ENCODE results near the gene SLC8A2. TPM values are rescaled to one million over a fixed set of nuclear protein-coding genes. Genes with fewer than 3 reads are reported as not detected.

The SLC8A2 gene
- total RNA-seq, 1 donor from 2014 or later: 0.26 TPM

- TF ChIP-seq, protein P1, sequence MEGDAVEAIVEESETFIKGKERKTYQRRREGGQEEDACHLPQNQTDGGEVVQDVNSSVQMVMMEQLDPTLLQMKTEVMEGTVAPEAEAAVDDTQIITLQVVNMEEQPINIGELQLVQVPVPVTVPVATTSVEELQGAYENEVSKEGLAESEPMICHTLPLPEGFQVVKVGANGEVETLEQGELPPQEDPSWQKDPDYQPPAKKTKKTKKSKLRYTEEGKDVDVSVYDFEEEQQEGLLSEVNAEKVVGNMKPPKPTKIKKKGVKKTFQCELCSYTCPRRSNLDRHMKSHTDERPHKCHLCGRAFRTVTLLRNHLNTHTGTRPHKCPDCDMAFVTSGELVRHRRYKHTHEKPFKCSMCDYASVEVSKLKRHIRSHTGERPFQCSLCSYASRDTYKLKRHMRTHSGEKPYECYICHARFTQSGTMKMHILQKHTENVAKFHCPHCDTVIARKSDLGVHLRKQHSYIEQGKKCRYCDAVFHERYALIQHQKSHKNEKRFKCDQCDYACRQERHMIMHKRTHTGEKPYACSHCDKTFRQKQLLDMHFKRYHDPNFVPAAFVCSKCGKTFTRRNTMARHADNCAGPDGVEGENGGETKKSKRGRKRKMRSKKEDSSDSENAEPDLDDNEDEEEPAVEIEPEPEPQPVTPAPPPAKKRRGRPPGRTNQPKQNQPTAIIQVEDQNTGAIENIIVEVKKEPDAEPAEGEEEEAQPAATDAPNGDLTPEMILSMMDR (IDR thresholded peaks at IDR 0.05; ENCODE audit: insufficient read depth, low read length, severe bottlenecking): no peak
- H3K36me3 ChIP-seq (ENCODE audit: control insufficient read depth, insufficient read depth, low read length): peaks cover 29% of the 10 kb centered on the region
- DNase-seq (ENCODE audit: low read depth): no peak
- H3K4me3 ChIP-seq (ENCODE audit: low read depth, low read length): no peak overlapping the region
- FAIRE-seq: no peak
- H3K27me3 ChIP-seq (ENCODE audit: control insufficient read depth, insufficient read depth, low read length): no peaks in the 10 kb centered on the region
Measured at GRCh38 chr19:47381653-47382279, 89.9 kb downstream of the SLC8A2 start.

DNA sequence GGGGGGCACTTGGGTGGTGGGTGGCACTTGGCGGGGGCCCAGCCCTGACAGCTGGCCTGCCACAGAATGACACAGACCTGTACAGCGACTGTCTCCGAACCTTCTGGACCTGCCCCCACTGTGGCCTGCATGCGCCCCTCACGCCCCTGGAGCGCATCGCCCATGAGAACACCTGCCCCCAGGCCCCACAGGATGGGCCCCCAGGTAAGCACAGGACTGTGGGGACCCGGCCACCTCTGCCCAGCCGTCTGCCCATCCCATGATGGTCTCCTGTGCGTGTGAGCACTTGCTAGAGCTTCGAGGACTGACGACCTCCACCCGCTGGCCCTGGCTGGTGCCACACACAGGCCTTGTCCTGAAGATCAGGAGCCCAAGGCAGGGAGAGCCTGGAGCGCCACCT lies 90.6 kb downstream of the SLC8A2 start:
- FAIRE-seq: no peak
- H3K27me3 ChIP-seq (ENCODE audit: control insufficient read depth, insufficient read depth, low read length): no peaks in the 10 kb centered on the region
- peaks cover 34% of the 10 kb centered on the region for H3K36me3 ChIP-seq (ENCODE audit: control insufficient read depth, insufficient read depth, low read length)
- no peak overlapping the region for H3K4me3 ChIP-seq (ENCODE audit: low read depth, low read length)
- TF ChIP-seq, protein P1 (IDR thresholded peaks at IDR 0.05; ENCODE audit: insufficient read depth, low read length, severe bottlenecking): no peak
- DNase-seq (ENCODE audit: low read depth): no peak

GRCh38 chr19:47380559-47380958 lies 91.1 kb downstream of the SLC8A2 start:
- no peak for FAIRE-seq
- H3K4me3 ChIP-seq (ENCODE audit: low read depth, low read length): no peak overlapping the region
- peaks cover 36% of the 10 kb centered on the region for H3K36me3 ChIP-seq (ENCODE audit: control insufficient read depth, insufficient read depth, low read length)
- no peaks in the 10 kb centered on the region for H3K27me3 ChIP-seq (ENCODE audit: control insufficient read depth, insufficient read depth, low read length)
- DNase-seq (ENCODE audit: low read depth): no peak
- TF ChIP-seq, protein P1 (IDR thresholded peaks at IDR 0.05; ENCODE audit: insufficient read depth, low read length, severe bottlenecking): no peak

DNA sequence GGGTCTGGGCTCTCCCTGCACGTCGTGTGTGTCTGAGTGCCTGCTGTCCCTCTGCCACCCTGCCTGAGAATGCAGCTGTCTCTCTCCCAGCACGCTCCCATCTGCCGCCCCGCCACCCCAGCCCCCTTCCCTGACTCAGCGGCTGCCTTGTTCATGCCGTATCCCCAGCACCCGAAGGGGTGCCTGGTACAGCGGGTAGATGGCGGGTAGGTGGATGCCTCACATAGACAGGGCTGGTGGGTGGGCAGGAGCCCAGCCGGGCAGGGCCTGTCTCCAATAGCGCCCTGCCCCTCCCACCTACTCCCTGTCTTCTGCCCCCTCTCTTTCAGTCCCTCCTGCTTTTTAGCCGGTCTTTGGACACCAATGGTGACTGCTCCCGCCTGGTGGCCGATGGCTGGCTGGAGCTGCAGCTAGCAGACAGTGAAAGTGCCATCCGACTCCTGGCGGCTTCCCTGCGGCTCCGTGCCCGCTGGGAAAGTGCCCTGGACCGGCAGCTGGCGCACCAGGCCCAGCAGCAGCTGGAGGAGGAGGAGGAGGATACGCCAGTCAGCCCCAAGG lies 92.2 kb downstream of the SLC8A2 start:
- FAIRE-seq: no peak
- no peak for DNase-seq (ENCODE audit: low read depth)
- Histone ChIP-seq H3K4me3 (ENCODE audit: low read depth, low read length) (no peak overlapping the region), H3K36me3 (ENCODE audit: control insufficient read depth, insufficient read depth, low read length) (peaks cover 42% of the 10 kb centered on the region), H3K27me3 (ENCODE audit: control insufficient read depth, insufficient read depth, low read length) (no peaks in the 10 kb centered on the region)
- TF ChIP-seq, protein P1 (IDR thresholded peaks at IDR 0.05; ENCODE audit: insufficient read depth, low read length, severe bottlenecking): no peak

GRCh38 chr19:47378246-47378645 lies 93.4 kb downstream of the SLC8A2 start:
- no peak for DNase-seq (ENCODE audit: low read depth)
- H3K4me3 ChIP-seq (ENCODE audit: low read depth, low read length): no peak overlapping the region
- FAIRE-seq: no peak
- TF ChIP-seq, protein P1 (IDR thresholded peaks at IDR 0.05; ENCODE audit: insufficient read depth, low read length, severe bottlenecking): no peak
- peaks cover 46% of the 10 kb centered on the region for H3K36me3 ChIP-seq (ENCODE audit: control insufficient read depth, insufficient read depth, low read length)
- no peaks in the 10 kb centered on the region for H3K27me3 ChIP-seq (ENCODE audit: control insufficient read depth, insufficient read depth, low read length)

Other genes with a start within 250 kb of the SLC8A2 start
- gene BBC3, start 240.7 kb downstream of the SLC8A2 start, total RNA-seq: 6.3 and 12.6 TPM in 2 replicates
- gene CCDC9, start 215.4 kb downstream of the SLC8A2 start, total RNA-seq: 3.7 and 8.3 TPM in 2 replicates
- 0.53 and 1.7 TPM in 2 replicates for gene INAFM1, start 197.0 kb downstream of the SLC8A2 start, total RNA-seq
- under 0.01 and 1.0 TPM in 2 replicates for gene C5AR1, start 162.0 kb downstream of the SLC8A2 start, total RNA-seq
- 0.53 and 0.64 TPM in 2 replicates for gene C5AR2, start 139.7 kb downstream of the SLC8A2 start, total RNA-seq
- gene DHX34, start 122.6 kb downstream of the SLC8A2 start, total RNA-seq: 9.5 and 13.3 TPM in 2 replicates
- gene MEIS3, start 52.4 kb downstream of the SLC8A2 start, total RNA-seq: 8.7 and 11.3 TPM in 2 replicates
- 2.1 and 3.5 TPM in 2 replicates for gene KPTN, start 12.3 kb upstream of the SLC8A2 start, total RNA-seq
- gene NAPA, start 43.2 kb upstream of the SLC8A2 start, total RNA-seq: 33.0 and 33.2 TPM in 2 replicates
- not detected in 2 replicates for gene ZNF541, start 101.3 kb upstream of the SLC8A2 start, total RNA-seq
- 2.9 and 4.5 TPM in 2 replicates for gene BICRA, start 137.2 kb upstream of the SLC8A2 start, total RNA-seq
- gene EHD2, start 241.5 kb upstream of the SLC8A2 start, total RNA-seq: 53.4 and 67.5 TPM in 2 replicates